ENCODE measurements around the gene NAMPT.
"Not testable (repeated sequence)": the region's sequence is repeated elsewhere in the genome, so short reads cannot be mapped to it uniquely, and the experiment has no call there.

Gene NAMPT

DNA sequence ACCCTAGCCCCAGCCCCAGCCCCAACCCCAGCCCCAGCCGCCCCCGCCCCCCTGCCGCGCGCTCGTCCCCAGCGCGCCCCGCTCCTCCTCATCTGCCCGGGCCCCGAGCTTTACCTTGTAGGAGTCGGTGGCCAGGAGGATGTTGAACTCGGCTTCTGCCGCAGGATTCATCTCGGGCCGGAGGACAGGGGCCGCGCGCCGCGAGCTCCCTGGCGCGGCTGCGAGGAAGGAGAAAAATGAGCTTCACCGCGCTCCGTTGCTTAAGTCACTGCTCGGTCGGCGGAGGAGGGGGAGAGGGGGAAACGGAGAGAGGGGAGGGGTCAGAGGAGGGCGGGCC lies at the start of gene NAMPT:
TSS of gene NAMPT (minus strand) at position 270 of the 337 bp plus-strand sequence. CDS start at position 171, 99 bp downstream.
- no peak for DNase-seq

DNA sequence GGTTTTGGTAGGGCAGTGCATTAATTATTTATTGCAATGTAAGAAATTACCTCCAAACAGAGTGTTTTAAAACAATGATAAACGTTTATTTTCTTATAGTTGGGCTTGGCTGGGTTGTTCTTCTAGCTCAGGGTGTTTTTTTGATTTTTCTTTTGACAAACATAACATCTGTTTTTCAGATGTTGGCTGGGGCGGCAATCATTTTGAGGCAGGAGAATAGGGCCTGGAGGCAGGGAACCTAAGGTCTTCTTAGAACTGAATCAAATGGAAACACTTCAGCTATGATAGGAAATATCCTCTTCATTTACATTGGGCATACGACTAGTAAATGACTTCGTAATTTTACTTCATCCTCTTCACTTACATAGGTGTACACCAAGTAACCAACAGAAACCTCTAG lies 47.4 kb upstream of the NAMPT start:
- no peak for DNase-seq

DNA sequence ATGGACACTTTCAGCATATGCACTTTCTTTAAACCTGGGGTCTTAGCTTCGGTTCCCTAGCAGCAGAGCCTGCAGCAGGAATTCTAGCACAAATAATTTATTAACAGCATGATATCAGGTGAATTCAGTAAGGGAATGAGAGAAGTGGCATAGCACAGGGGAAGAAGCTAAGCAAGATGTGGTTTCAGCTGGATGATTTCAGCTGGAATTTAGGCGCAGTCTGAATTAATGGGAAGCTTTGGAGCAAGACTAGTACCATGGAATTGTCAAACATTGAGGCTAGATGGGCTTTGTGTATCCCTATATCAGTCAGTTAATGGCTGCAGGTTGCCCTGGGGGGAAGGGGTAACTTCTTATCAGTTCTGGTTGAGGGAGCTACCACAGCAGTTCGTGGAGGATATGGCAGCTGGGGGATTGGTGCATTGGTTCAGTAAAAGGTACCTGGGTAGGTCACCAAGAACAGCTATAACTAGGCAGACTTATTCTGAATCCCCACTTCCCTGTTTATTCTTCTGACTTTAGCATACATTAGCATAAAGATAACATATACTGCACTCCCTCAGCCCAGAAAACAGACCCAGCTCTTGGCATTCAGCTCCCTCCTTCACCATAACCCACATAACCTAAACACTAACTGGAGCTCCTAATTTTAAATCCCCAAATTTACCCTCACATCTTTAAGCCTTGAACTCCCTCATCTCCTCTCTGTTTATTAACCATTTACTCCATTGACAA lies 46.8 kb upstream of the NAMPT start:
- DNase-seq = no peak

DNA sequence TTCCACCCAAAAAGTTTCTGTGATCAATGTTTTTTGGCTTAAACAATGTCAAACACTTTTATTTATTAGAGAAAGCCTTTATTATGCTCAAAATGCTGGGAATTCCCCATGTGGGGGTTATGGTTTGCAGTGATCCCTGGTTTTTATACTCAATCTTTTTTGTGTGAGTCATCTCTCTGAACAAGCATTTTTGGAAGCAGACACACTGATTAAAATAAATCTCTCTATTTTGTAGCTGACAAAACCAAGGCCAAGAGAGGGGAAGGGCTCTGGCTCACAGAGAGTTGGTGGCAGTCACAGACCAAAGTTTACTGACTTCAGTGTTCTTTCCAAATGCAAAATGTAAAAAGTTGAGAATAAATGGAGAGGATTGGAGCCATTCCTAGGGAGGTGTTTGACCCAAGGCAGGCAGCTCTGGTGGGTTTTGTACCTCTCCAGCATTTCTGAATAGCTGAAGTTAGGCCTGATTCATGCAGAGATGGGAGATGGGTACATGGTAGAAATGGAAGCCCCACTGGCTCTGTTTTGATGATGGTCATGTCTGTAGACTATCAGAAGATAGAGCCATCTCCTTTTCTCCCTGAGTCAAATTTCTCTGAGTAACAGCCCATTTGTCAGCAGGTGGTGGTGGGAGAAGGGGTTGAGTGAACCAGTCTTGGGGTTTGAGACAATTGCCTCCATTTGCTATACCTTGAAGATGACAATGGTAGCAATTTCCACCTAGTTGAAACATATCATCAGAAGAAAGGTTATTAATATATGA lies 45.4 kb upstream of the NAMPT start:
- peak; percentile 27 for DNase-seq

DNA sequence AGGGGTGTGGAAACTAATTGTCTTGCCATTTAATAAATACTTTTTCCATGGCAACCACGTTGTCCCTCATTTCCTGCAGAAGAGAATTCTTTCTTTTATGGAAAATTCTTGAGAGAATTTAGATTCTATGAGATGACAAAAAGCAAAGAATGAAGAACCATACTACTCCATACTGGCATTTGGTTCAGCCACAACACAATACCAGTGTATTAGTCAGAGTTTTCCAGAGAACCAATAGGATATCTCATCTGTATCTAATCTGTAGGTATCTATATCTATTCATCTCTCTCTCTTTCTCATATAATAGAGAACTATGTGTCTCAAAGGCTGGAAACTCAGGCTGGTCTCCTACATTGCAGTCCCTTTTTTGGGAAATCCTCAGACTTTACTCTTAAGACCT lies 44.6 kb upstream of the NAMPT start:
- DNase-seq = no peak

DNA sequence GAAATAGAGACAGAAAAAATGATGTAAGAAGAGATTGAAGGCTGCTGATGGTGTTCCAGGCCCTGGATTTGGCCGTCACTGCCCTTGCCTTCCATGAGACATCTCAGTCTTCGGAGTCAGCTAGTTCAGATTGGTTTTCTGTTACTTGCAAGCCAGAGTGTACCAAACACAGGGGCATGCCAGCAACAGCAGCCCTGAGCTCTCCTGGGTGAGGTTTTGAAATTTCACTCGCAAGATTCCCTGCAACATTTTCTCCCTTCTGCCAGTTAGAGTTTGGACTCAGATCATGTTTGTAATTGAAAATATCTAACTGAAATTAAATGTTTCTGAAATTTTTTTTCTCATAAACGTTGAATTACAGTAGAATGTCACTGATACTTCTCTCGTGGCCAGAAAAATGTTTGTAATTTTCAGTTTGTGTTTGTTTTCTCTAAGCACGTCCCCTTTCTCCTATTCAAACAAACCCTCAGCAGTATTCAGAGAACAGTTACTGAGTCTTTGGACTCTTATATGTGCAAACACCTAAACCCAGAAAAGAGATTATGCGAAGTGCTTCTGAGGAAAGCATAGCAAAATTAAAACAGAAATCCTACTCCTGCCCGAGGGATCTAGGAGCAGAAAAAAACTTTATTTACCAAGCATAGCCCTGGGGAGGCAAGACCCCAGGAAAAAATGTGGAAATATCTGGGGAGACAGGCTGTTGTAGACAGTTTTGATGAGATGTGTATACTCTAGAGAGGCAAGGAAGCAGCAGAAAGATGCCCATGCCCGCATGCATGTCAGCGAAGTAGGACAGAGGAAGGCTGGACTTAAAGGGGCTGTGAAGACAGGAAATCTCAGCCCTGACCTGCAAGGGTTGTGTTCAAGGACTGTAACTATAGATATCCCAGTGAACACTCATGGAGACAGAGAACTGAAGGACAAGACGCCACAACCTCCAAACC lies 43.0 kb upstream of the NAMPT start:
- no peak for DNase-seq

DNA sequence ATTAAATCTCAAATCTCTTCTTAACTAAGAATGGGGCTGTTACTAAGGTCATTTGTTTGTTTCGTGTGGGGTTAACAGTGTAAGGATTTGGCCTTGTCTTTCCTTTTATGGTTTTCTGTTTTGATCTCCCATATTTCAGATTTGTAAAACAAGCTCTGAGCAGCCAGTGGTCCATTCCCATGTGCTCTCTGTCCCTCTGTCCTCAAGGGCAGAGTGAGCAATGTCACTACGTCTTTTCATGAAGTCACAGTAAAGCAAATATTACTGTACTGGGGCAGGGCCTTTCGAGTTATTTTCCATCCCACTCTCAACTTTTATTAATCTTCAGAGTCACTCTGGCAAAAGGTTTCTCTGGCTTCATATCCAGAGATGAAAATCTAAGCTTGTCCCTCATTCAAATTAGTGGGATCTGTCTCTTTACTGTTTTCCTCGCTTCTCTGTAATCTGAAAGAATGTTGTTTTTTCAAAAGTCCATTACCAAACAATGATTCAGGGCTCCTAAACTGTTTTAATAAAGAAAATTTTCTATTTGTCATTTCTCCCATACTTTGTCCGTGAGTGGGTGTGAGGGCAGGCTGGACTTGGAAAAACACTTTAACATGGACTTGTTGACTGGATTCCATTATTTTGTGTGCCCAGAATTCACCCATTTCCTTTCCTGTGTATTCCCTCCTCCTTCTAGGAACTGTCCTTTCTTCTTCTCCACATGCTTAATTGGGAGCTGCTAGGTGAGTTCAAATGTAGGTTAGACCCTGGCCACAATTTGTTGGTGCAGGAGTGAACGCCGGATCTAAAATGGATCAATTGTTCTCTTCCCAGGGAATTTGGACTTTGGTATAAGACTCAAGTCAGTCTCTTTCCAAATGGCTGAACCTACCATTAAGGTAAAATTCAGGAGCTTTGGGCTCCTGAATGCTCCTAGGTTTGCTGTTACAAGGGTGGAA lies 42.1 kb upstream of the NAMPT start:
- no peak for DNase-seq

DNA sequence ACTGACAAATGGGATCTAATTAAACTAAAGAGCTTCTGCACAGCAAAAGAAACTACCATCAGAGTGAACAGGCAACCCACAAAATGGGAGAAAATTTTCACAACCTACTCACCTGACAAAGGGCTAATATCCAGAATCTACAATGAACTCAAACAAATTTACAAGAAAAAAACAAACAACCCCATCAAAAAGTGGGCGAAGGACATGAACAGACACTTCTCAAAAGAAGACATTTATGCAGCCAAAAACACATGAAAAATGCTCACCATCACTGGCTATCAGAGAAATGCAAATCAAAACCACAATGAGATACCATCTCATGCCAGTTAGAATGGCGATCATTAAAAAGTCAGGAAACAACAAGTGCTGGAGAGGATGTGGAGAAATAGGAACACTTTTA lies 39.7 kb upstream of the NAMPT start:
- DNase-seq = not testable (repeated sequence)

DNA sequence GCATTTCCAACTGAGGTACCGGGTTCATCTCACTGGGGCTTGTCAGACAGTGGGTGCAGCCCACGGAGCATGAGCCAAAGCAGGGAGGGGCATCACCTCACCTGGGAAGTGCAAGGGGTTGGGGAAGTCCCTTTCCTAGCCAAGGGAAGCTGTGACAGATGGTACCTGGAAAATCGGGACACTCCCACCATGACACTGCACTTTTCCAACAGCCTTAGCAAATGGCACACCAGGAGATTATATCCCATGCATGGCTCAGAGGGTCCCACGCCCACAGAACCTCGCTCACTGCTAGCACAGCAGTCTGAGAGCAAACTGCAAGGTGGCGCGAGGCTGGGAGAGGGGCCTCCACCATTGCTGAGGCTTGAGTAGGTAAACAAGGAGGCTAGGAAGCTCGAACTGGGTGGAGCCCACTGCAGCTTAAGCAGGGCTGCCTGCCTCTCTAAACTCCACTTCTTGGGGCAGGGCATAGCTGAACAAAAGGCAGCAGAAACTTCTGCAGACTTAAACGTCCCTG lies 35.5 kb upstream of the NAMPT start:
- DNase-seq = not testable (repeated sequence)

DNA sequence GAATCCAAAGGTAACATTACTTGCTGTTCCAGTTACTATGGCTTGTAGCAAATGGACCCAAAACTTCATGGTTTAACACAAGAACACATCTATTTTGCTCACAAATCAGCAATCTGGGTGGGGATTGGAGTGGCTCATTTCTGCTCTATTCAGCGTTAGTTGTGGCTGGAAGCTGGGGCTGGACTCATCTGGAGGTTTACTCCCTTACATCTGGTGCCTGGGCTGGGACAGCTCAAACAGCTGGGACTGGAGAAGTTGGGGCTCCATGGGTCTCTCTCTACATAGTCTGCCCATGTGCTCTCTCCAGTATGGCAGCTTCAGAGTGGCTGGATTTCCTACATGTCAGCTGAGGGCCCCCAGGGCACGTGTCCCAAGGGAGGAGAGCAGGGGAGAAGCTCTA lies 33.7 kb upstream of the NAMPT start:
- no peak for DNase-seq

DNA sequence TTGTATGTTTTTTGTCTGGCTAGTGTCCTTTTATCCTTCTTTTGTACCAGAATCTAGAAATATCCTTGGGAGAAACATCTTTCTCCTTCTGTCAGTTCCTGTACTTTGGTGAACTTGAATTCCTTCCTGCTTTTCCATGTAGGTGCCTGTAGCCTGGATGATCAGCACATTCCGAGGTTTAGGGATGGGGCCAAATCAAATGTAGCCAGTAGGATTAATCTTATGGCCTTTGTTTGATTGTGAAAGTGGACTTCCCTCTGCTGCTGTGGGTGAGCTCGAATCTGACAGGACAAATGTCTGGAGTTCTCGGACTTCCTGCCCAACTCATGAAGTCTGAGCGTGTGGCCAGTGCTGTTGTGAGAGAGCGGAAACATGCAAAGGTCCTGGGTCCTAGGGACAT lies 33.2 kb upstream of the NAMPT start:
- no peak for DNase-seq

DNA sequence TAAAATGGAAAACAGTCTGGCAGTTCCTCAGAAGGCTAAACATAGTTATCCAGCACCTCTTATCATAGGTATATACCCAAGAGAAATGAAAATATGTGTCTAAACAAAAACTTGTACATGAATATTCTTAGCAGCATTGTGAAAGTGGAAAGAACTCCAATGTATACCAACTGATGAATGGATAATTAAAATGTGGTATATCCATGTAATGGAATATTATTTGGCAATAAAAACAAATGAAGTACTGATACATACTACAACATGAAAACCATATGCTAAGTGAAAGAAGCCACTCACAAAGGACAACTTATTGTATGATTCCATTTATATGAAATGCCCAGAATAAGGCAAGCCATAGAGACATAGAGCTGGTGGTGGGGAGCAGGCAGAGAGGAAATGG lies 32.2 kb upstream of the NAMPT start:
- DNase-seq = no peak

DNA sequence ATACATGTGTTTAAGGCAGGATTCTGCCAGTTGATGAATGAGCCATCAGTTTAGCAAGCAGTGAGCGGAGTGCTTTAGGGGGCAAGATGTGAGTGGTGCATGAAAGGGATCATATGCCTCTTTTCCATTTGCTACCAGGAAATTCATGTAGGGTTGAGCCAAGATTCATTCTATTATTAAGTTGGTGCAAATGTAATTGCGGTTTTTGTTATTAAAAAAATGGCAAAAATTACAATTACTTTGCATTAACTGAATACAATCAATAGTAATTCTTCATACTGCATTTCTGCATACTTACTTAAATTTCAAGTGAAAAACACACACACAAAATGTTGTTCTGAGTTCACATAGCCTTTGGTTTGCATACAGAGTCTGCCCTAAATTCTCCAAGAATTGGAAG lies 30.1 kb upstream of the NAMPT start:
- DNase-seq = no peak

DNA sequence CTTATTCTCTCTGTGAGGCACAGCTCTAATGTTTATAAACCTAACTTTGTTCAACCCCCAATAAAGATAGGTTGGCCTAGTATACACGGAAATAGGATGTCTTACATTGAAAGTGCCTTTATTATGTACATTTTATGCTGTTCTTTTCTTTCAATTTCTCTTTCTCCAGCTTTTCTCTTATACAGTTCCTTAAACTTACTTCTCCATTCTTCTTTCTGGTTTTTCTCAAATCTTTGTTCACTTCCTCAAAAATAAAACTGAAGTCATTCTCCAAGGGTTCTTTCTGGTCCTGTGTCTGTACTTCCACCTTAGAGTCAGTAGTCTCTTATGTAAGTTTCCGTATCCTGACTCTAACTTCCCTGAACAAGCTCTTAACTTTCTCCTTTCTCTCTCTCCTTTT lies 29.2 kb upstream of the NAMPT start:
- DNase-seq = no peak

DNA sequence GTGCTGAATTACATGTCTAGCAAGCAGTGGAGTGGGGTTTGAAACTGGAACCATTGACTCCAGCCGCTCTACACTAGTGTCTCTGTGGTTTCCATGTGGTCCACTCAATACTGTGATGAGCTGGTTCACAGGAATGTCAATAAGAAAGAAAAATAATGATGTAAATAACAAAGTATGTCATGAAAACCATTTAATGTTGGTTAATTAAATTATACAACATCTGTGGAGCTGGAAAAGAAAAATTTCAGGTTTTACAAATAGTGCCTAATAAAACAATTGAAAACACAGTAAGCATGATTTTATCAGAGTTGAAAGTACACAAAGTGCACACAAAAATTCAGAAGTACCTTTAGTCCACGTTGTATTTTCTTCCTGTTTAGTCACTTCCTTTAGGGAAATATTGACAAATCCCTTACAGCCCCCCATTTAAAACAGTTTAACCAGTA lies 28.7 kb upstream of the NAMPT start:
- no peak for DNase-seq

DNA sequence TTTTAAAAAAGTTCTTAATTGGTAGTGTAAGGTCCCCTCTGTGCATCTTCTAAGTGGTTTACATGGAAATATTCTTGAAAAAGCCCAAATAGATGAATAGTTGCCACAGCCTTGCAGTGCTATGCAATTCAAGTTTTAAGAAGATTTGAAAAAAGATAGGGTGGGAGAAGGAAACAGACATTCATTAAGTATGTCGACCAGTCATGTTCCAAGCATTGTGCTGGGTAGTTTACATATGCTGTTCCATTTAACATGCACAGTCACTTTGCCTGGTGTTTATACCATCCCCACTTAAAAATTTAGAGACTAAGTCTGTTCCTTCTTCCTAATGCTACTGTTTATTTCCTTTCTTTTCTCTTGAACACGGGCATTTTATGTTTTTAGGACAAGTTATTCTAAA lies 28.1 kb upstream of the NAMPT start:
- DNase-seq = no peak

DNA sequence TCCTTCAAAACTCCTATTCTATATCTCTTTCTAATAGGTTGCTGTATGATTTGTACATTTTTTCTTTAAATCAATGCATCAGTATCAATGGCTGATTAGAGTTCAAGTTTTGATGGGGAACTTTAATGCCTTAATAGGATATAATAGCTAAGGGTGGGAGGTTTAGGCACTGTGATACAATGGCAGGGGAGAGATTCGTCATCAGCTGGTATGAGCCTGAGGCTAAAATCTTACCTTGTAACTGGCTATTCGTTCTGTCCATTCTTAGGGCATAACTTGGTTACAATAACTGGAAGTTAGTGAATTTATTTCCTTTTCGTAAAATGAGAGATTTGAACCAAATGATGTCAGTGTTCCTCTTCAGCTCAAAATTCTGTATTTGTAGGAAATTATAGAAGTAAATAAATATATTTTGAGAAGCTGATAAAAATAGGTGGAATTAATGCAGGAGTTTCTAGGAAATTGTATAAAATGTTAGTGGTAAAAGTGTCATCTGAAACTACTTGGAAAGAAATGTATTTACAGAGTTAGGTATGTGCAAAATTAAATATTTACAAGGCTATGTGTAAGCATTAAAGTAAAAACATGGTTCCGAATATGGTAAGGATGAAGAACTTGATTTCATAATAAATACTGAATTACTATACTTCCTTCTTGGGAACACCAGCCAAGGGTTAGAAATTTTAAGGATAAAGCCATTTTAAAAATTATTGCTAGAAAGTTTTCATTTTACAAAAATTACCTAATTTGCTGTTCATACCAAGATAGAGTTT lies 27.5 kb upstream of the NAMPT start:
- no peak for DNase-seq

DNA sequence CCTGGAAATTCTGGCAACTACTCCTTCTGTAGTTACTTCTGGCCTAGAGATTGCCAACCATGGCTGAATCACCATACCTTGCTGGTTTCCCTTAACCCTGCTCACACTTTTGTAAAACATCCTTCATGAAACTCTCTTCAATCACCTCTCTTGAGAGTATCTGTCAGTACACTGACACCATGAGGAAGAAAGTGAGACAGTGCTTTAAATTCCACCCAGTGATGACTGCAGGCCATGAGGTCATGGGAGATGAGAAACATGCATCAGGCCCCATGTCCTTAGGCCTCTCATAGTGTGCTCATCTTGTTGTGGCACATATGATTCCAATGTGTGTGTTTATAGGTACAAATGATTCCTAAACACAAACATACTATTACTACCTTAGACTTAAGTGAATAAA lies 24.6 kb upstream of the NAMPT start:
- DNase-seq = peak; percentile 55

DNA sequence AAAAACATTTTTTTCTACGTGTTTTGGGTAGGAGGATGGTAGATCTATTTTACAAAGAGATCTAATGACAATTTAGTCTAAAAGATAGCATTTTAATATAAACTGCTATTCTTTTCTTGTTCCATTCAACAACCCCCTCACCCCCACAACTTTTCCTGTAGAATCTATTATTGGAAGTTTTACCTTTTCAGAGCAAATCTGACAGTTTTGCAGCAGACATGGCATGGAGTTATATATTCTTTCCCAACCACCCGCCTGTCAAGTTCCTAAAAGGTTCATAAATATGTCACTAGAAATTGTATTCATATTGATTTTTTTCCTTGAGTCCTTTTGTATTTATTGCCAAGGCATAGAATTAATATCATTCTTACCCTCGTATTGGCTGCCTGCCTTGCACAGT lies 21.5 kb upstream of the NAMPT start:
- DNase-seq = no peak

DNA sequence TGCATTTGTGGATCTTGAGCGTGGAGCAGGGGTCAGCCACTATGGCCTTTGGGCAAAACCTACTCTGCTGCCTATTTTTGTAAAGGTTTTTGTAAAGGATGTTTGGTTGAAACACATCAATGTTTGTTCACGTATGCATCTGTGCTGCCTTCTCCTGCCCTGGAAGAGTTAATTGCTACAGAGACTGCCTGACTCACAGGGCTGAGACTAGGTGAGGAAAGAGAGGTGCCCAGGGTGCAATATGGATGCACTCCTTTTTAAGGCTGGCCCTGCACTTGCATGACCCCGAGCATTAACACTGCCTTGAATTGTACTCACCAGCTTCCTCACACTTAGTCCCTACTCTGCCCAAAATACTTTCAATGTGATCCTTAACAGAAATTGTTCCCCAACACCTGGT lies 20.9 kb upstream of the NAMPT start:
- DNase-seq = no peak

DNA sequence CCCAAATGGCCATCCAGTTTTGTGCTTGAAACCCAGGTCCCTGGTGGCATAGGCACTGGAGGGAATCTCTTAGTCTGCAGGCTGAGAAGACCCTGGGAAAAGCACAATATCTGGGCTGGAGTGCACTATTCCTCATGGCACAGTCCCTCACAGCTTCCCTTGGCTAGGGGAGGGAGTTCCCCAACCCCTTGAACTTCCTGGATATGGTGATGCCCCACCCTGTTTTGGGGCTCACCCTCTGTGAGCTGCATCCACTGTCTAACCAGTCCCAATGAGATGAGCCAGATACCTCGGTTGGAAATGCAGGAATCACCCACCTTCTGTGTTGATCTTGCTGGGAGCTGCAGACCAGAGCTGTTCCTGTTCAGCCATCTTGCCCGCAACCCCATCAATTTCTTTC lies 19.8 kb upstream of the NAMPT start:
- no peak for DNase-seq
